Measurements from ENCODE around the gene ST3GAL2. TPM values are rescaled to one million over a fixed set of nuclear protein-coding genes. Genes with fewer than 3 reads are reported as not detected.

ST3GAL2 gene
- total and polyA plus RNA-seq, 9 of the 15 experiments (the other 6 are each of a cell fraction or from before 2014, with no cell fraction given), result 1.5 to 108 (median 34.3) TPM

DNA sequence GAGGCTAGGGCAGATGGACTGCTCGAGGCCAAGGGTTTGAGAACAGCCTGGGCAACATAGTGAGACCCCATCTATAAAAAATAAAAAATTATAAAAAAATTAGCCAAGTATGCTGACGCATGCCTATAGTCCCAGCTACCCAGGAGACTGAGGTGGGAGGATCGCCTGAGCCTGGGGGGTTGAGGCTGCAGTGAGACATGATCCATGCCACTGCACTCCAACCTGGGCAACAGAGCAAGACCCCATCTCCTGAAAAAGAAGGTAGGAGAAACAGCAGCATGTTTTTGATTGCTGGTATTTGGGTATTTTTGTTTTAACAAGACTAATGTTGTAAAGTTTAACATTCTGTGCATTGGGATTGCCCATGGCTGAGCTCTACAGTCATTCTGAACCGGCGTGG is 101.1 kb downstream of the ST3GAL2 start (continued):
- TF ChIP-seq, protein P1, sequence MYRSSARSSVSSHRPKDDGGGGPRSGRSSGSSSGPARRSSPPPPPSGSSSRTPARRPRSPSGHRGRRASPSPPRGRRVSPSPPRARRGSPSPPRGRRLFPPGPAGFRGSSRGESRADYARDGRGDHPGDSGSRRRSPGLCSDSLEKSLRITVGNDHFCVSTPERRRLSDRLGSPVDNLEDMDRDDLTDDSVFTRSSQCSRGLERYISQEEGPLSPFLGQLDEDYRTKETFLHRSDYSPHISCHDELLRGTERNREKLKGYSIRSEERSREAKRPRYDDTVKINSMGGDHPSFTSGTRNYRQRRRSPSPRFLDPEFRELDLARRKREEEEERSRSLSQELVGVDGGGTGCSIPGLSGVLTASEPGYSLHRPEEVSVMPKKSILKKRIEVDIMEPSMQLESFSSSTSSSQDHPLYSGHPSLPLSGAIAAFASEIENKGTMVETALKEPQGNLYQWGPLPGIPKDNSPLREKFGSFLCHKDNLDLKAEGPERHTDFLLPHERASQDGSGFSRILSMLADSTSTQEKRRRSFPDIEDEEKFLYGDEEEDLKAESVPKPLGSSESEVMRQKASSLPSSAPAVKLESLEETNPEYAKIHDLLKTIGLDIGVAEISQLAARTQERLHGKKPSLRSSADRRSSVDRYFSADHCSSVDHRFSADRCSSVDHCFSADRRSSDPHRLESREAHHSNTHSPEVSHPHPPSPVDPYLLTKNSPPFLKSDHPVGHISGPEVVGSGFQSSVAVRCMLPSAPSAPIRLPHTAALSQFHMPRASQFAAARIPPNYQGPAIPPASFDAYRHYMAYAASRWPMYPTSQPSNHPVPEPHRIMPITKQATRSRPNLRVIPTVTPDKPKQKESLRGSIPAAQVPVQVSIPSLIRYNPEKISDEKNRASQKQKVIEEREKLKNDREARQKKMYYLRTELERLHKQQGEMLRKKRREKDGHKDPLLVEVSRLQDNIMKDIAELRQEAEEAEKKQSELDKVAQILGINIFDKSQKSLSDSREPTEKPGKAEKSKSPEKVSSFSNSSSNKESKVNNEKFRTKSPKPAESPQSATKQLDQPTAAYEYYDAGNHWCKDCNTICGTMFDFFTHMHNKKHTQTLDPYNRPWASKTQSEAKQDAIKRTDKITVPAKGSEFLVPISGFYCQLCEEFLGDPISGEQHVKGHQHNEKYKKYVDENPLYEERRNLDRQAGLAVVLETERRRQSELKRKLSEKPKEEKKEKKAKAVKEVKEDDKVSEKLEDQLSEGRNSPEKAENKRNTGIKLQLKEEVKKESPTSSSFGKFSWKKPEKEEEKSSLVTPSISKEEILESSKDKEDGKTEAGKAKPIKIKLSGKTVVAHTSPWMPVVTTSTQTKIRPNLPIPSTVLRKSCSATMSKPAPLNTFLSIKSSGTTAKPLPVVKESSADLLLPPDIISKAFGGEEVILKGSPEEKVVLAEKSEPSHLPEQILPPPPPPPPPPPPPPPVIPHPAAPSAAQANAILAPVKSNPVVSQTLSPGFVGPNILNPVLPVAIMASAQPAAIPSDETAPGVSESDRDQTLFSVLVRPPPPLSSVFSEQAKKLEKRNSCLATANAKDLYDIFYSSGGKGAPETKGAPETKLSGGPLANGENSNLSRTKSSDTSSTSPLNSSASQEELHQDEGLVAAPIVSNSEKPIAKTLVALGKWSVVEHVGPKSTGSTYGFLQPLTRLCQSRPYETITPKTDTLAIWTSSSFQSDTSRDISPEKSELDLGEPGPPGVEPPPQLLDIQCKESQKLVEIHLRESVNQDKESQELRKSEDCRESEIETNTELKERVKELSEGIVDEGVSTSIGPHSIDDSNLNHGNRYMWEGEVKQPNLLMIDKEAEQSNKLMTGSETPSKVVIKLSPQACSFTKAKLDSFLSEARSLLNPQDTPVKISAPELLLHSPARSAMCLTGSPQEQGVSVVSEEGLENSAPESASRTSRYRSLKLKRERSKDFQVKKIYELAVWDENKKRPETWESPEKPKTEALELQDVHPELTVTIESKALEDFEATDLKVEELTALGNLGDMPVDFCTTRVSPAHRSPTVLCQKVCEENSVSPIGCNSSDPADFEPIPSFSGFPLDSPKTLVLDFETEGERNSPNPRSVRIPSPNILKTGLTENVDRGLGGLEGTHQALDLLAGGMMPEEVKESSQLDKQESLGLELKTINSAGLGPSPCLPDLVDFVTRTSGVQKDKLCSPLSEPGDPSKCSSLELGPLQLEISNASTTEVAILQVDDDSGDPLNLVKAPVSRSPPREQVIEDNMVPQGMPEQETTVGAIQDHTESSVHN (IDR thresholded peaks at IDR 0.05; ENCODE audit: borderline replicate concordance in 1 of 2, low read depth in 1 of 2), result no peak
- TF ChIP-seq, protein P2, sequence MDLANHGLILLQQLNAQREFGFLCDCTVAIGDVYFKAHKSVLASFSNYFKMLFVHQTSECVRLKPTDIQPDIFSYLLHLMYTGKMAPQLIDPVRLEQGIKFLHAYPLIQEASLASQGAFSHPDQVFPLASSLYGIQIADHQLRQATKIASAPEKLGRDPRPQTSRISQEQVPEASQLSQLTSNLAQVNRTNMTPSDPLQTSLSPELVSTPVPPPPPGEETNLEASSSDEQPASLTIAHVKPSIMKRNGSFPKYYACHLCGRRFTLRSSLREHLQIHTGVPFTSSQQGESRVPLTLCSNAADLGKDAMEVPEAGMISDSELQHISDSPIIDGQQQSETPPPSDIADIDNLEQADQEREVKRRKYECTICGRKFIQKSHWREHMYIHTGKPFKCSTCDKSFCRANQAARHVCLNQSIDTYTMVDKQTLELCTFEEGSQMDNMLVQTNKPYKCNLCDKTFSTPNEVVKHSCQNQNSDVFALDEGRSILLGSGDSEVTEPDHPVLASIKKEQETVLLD (IDR thresholded peaks at IDR 0.05), result no peak
- no peak for TF ChIP-seq FOS (IDR thresholded peaks at IDR 0.05; ENCODE audit: extremely low read depth, insufficient read length)
- no peak for TF ChIP-seq ZNF134 (CRISPR knock-in tag; conservative IDR thresholded peaks at IDR 0.05)
- TF ChIP-seq RBM25 (IDR thresholded peaks at IDR 0.05; ENCODE audit: low read depth, low read length, severe bottlenecking), result peak; percentile 43
- TF ChIP-seq ZNF41 (CRISPR knock-in tag; conservative IDR thresholded peaks at IDR 0.05), result no peak
- no peak for TF ChIP-seq FOXP1 (CRISPR knock-in tag; IDR thresholded peaks at IDR 0.05)
- 0 out of 2 replicates have a peak, but pooled peaks have one; percentile 8 for TF ChIP-seq BCOR (IDR thresholded peaks at IDR 0.05)
- no peak for TF ChIP-seq XRCC3 (IDR thresholded peaks at IDR 0.05)

Measured in K562 (cell line).